Measurements from ENCODE around the gene SMIM35.

Gene SMIM35

DNA sequence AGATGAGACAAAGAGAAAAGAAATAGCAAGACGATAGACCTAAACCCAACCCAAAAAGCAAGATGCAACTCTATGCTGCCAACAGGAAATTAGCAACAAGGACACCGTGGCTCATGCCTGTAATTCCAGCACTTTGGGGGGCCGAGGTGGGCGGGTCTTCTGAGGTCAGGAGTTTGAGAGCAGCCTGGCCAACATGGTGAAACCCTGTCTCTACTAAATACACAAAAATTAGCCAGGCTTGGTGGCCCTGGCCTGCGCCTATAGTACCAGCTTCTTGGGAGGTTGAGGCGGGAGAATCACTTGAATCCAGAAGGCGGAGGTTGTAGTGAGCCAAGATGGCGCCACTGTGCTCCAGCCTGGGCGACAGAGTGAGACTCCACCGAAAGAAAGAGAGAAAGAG lies 124.9 kb downstream of the SMIM35 start:
- H3K79me2 ChIP-seq (ENCODE audit: insufficient read depth, low read length), result no peaks in the 10 kb centered on the region
- H3K4me3 ChIP-seq (ENCODE audit: insufficient read depth, low read length, poor library complexity, severe bottlenecking), result no peak overlapping the region
- H3K36me3 ChIP-seq (ENCODE audit: low read length), result peaks cover 2% of the 10 kb centered on the region; the same call in 1 of the 2 replicates
- H3K9ac ChIP-seq (ENCODE audit: low read length), result no peak overlapping the region
- 0 out of 2 replicates have a peak, but pooled peaks cover 7% of the 10 kb centered on the region for H3F3A ChIP-seq (ENCODE audit: insufficient read depth)
- no peak for TF ChIP-seq EZH2phosphoT487 (conservative IDR thresholded peaks at IDR 0.05; ENCODE audit: low read length)
- TF ChIP-seq, protein P1, sequence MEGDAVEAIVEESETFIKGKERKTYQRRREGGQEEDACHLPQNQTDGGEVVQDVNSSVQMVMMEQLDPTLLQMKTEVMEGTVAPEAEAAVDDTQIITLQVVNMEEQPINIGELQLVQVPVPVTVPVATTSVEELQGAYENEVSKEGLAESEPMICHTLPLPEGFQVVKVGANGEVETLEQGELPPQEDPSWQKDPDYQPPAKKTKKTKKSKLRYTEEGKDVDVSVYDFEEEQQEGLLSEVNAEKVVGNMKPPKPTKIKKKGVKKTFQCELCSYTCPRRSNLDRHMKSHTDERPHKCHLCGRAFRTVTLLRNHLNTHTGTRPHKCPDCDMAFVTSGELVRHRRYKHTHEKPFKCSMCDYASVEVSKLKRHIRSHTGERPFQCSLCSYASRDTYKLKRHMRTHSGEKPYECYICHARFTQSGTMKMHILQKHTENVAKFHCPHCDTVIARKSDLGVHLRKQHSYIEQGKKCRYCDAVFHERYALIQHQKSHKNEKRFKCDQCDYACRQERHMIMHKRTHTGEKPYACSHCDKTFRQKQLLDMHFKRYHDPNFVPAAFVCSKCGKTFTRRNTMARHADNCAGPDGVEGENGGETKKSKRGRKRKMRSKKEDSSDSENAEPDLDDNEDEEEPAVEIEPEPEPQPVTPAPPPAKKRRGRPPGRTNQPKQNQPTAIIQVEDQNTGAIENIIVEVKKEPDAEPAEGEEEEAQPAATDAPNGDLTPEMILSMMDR (IDR thresholded peaks at IDR 0.05; ENCODE audit: insufficient read depth, low read length, poor library complexity, severe bottlenecking), result no peak
- H2AFZ ChIP-seq (ENCODE audit: low read depth, low read length, severe bottlenecking), result no peak overlapping the region
- H3K9me3 ChIP-seq (ENCODE audit: insufficient read depth, low read length), result no peaks in the 10 kb centered on the region
- H3K4me2 ChIP-seq (ENCODE audit: low read depth, low read length, poor library complexity, severe bottlenecking), result no peak overlapping the region
- no peaks in the 10 kb centered on the region for H3K27me3 ChIP-seq (ENCODE audit: low read length)
- H3K27ac ChIP-seq (ENCODE audit: low read depth, low read length), result no peak overlapping the region
- no peaks in the 10 kb centered on the region for H4K20me1 ChIP-seq (ENCODE audit: low read depth, low read length)
- no peaks in the 10 kb centered on the region for H3K9me2 ChIP-seq (replicated peaks; ENCODE audit: insufficient read depth, low read length)

DNA sequence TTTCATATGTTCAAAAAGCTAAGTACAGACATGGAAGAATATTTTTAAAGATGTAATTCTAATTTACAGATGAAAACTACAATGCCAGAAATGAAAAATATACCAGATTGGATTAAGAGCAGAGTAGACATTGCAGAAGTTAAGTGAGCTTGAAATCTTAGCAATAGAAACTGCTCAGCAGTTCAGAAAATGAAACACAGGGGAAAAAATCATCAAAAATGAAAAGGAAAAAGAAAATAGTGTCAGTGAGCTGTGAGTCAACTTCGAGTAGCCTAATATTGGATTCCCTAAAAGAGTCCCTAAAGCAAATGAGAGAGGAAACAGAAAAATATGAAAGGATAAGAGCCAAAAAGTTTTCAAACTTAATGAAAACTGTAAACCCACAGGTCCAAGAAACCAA lies 126.4 kb downstream of the SMIM35 start:
- Histone ChIP-seq H3K27me3 (ENCODE audit: low read length) (no peaks in the 10 kb centered on the region), H3K9me2 (replicated peaks; ENCODE audit: insufficient read depth, low read length) (no peaks in the 10 kb centered on the region), H4K20me1 (ENCODE audit: low read depth, low read length) (no peaks in the 10 kb centered on the region)

DNA sequence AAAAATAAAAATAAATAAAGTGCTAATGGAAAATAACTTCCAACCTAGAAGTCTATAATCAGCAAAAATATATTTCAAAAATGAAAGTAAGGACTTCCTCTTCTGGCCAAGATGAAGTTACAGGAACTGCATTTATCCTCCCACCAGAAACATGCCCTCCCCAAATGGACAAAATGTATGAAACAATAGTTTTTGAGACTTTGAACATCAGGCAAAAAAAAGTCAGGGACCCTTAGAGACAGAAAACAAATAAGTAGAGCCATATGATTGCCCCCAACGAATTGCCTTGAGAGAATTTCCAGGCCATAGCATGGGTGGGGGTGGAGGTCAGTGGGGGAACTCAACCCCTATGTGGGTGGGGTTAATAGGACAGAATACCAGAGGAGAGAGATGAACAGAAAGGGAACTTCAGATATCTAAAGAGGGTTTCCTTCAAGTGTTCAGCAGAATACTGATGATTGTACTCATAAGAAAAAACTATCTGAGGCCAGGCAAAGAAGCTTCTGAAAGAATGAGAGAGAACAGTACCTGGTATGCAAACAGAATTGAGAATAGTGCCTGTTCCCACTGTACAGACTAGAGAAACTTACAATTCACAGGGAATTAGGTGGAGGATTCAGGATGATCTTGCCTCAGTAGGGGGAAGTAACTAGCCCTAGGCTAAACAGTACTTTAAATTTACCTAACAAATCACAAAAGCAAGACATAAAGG lies 127.2 kb downstream of the SMIM35 start:
- Histone ChIP-seq H3K9me3 (ENCODE audit: insufficient read depth, low read length) (no peaks in the 10 kb centered on the region), H3K79me2 (ENCODE audit: insufficient read depth, low read length) (no peaks in the 10 kb centered on the region), H3K4me2 (ENCODE audit: low read depth, low read length, poor library complexity, severe bottlenecking) (peak overlapping the region; percentile 40), H3K9ac (ENCODE audit: low read length) (0 out of 2 replicates have a peak overlapping the region, but pooled peaks have one; percentile 7), H3K27ac (ENCODE audit: low read depth, low read length) (no peak overlapping the region), H2AFZ (ENCODE audit: low read depth, low read length, severe bottlenecking) (peak overlapping the region; percentile 48), H3F3A (ENCODE audit: insufficient read depth) (0 out of 2 replicates have a peak, but pooled peaks cover 4% of the 10 kb centered on the region), H3K36me3 (ENCODE audit: low read length) (peaks cover 2% of the 10 kb centered on the region; the same call in 1 of the 2 replicates), H3K9me2 (replicated peaks; ENCODE audit: insufficient read depth, low read length) (no peaks in the 10 kb centered on the region), H3K4me3 (ENCODE audit: insufficient read depth, low read length, poor library complexity, severe bottlenecking) (no peak overlapping the region), H4K20me1 (ENCODE audit: low read depth, low read length) (no peaks in the 10 kb centered on the region), H3K27me3 (ENCODE audit: low read length) (no peaks in the 10 kb centered on the region)
- TF ChIP-seq, protein P1 (IDR thresholded peaks at IDR 0.05; ENCODE audit: insufficient read depth, low read length, poor library complexity, severe bottlenecking), result no peak
- TF ChIP-seq EZH2phosphoT487 (conservative IDR thresholded peaks at IDR 0.05; ENCODE audit: low read length), result no peak

More for the DNA sequence above, 126.4 kb downstream of the SMIM35 start:
- no peak for TF ChIP-seq EZH2phosphoT487 (conservative IDR thresholded peaks at IDR 0.05; ENCODE audit: low read length)
- TF ChIP-seq, protein P1 (IDR thresholded peaks at IDR 0.05; ENCODE audit: insufficient read depth, low read length, poor library complexity, severe bottlenecking), result no peak
- Histone ChIP-seq H3K4me3 (ENCODE audit: insufficient read depth, low read length, poor library complexity, severe bottlenecking) (no peak overlapping the region), H3K9me3 (ENCODE audit: insufficient read depth, low read length) (no peaks in the 10 kb centered on the region), H3K36me3 (ENCODE audit: low read length) (peaks cover 2% of the 10 kb centered on the region; the same call in 1 of the 2 replicates), H3F3A (ENCODE audit: insufficient read depth) (0 out of 2 replicates have a peak, but pooled peaks cover 4% of the 10 kb centered on the region), H3K9ac (ENCODE audit: low read length) (no peak overlapping the region), H3K27ac (ENCODE audit: low read depth, low read length) (no peak overlapping the region), H3K4me2 (ENCODE audit: low read depth, low read length, poor library complexity, severe bottlenecking) (no peak overlapping the region), H2AFZ (ENCODE audit: low read depth, low read length, severe bottlenecking) (no peak overlapping the region), H3K79me2 (ENCODE audit: insufficient read depth, low read length) (no peaks in the 10 kb centered on the region)

Measured in SU-DHL-6 (cell line).